ENCODE results near the gene DTD1. TPM values are rescaled to one million over a fixed set of nuclear protein-coding genes. Genes with fewer than 3 reads are reported as not detected.

The DTD1 gene
- polyA plus RNA-seq, 1 of the 3 experiments (the other 2 are of a cell fraction) = 81.1 TPM

DNA sequence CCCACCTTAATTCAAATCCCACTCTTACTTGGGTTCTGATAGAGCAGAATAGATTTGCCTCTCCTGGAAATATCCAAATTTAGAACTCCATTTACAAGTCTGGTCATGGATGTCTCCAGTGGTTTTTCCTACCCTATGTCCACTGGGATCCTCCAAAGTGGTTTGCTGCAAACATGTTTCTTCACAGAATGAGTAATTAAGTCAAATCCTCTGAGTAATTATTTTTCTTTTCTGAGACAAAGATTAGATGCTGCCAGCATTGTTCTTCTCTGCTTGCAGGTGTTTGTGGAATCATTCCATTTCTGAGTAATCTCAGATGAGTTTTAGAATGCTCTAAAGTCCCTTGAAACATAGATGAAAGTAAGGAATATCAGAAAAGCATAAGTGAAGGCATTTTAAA is 21.9 kb downstream of the DTD1 start:
- Histone ChIP-seq H3K27ac (ENCODE audit: low read depth in 2 of 2, low read length in 1 of 2) (no peak overlapping the region), H3K9me2 (no peaks in the 10 kb centered on the region), H3K9me3 (no peaks in the 10 kb centered on the region), H3K4me3 (ENCODE audit: low read depth in 2 of 2, low read length in 1 of 2) (no peak overlapping the region), H3K27me3 (ENCODE audit: insufficient read depth) (no peaks in the 10 kb centered on the region), H3F3A (replicated peaks; ENCODE audit: insufficient read depth) (no peaks in the 10 kb centered on the region), H3K4me2 (no peak overlapping the region), H3K9ac (no peak overlapping the region), H4K20me1 (ENCODE audit: insufficient read depth) (no peaks in the 10 kb centered on the region), H3K79me2 (ENCODE audit: insufficient read depth) (no peaks in the 10 kb centered on the region), H3K36me3 (replicated peaks in 1 of 2; ENCODE audit: control insufficient read depth in 1 of 2, insufficient read depth in 2 of 2, low read length in 1 of 2) (peaks cover 3 to 7% of the 10 kb centered on the region in 2 experiments), H3K4me1 (ENCODE audit: control insufficient read depth in 1 of 2, insufficient read depth in 2 of 2, low read depth in 1 of 2, low read length in 1 of 2) (no peaks in the 10 kb centered on the region), H2AFZ (ENCODE audit: low read depth) (no peak overlapping the region)
- ChIA-PET POLR2A (no interaction called here), CTCF (interaction anchor here (0.7 kb wide), 1 partner anchor 884 kb away, joined by 3 read pairs; no protein-coding TSS in a partner anchor)
- no peak for DNase-seq
- TF ChIP-seq SIN3A (IDR thresholded peaks at IDR 0.05; ENCODE audit: borderline replicate concordance, low read depth, low read length) (no peak), SMC3 (IDR thresholded peaks at IDR 0.05; ENCODE audit: low read depth, low read length) (no peak), POLR2AphosphoS5 (IDR thresholded peaks at IDR 0.05; ENCODE audit: low read depth, low read length) (no peak), ELF1 (IDR thresholded peaks at IDR 0.05) (no peak), RAD21 (IDR thresholded peaks at IDR 0.05; ENCODE audit: low read length) (no peak), GABPA (IDR thresholded peaks at IDR 0.05; ENCODE audit: low read depth) (no peak), TEAD4 (IDR thresholded peaks at IDR 0.05; ENCODE audit: borderline replicate concordance, insufficient read depth) (no peak), RFX5 (IDR thresholded peaks at IDR 0.05; ENCODE audit: low read length) (no peak), YY1 (IDR thresholded peaks at IDR 0.05; ENCODE audit: low read depth) (no peak), FOSL2 (IDR thresholded peaks at IDR 0.05; ENCODE audit: borderline replicate concordance, low read depth) (no peak), TAF1 (IDR thresholded peaks at IDR 0.05; ENCODE audit: borderline replicate concordance, low read depth, low read length) (no peak), EP300 (IDR thresholded peaks at IDR 0.05; ENCODE audit: borderline replicate concordance in 1 of 2, low read depth in 1 of 2, low read length in 1 of 2) (no peak), JUND (IDR thresholded peaks at IDR 0.05) (no peak)
- TF ChIP-seq, protein P1, sequence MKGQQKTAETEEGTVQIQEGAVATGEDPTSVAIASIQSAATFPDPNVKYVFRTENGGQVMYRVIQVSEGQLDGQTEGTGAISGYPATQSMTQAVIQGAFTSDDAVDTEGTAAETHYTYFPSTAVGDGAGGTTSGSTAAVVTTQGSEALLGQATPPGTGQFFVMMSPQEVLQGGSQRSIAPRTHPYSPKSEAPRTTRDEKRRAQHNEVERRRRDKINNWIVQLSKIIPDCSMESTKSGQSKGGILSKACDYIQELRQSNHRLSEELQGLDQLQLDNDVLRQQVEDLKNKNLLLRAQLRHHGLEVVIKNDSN (IDR thresholded peaks at IDR 0.05; ENCODE audit: borderline replicate concordance, low read depth) = no peak
- TF ChIP-seq, protein P2, sequence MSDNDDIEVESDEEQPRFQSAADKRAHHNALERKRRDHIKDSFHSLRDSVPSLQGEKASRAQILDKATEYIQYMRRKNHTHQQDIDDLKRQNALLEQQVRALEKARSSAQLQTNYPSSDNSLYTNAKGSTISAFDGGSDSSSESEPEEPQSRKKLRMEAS (IDR thresholded peaks at IDR 0.05; ENCODE audit: low read depth) = no peak
- TF ChIP-seq, protein P3, sequence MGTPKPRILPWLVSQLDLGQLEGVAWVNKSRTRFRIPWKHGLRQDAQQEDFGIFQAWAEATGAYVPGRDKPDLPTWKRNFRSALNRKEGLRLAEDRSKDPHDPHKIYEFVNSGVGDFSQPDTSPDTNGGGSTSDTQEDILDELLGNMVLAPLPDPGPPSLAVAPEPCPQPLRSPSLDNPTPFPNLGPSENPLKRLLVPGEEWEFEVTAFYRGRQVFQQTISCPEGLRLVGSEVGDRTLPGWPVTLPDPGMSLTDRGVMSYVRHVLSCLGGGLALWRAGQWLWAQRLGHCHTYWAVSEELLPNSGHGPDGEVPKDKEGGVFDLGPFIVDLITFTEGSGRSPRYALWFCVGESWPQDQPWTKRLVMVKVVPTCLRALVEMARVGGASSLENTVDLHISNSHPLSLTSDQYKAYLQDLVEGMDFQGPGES (IDR thresholded peaks at IDR 0.05; ENCODE audit: low read depth, low read length) = no peak
- TF ChIP-seq, protein P4, sequence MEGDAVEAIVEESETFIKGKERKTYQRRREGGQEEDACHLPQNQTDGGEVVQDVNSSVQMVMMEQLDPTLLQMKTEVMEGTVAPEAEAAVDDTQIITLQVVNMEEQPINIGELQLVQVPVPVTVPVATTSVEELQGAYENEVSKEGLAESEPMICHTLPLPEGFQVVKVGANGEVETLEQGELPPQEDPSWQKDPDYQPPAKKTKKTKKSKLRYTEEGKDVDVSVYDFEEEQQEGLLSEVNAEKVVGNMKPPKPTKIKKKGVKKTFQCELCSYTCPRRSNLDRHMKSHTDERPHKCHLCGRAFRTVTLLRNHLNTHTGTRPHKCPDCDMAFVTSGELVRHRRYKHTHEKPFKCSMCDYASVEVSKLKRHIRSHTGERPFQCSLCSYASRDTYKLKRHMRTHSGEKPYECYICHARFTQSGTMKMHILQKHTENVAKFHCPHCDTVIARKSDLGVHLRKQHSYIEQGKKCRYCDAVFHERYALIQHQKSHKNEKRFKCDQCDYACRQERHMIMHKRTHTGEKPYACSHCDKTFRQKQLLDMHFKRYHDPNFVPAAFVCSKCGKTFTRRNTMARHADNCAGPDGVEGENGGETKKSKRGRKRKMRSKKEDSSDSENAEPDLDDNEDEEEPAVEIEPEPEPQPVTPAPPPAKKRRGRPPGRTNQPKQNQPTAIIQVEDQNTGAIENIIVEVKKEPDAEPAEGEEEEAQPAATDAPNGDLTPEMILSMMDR (IDR thresholded peaks at IDR 0.05) = no peak
- TF ChIP-seq, protein P5, sequence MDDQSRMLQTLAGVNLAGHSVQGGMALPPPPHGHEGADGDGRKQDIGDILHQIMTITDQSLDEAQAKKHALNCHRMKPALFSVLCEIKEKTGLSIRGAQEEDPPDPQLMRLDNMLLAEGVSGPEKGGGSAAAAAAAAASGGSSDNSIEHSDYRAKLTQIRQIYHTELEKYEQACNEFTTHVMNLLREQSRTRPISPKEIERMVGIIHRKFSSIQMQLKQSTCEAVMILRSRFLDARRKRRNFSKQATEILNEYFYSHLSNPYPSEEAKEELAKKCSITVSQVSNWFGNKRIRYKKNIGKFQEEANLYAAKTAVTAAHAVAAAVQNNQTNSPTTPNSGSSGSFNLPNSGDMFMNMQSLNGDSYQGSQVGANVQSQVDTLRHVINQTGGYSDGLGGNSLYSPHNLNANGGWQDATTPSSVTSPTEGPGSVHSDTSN (IDR thresholded peaks at IDR 0.05) = no peak
- TF ChIP-seq, protein P6, sequence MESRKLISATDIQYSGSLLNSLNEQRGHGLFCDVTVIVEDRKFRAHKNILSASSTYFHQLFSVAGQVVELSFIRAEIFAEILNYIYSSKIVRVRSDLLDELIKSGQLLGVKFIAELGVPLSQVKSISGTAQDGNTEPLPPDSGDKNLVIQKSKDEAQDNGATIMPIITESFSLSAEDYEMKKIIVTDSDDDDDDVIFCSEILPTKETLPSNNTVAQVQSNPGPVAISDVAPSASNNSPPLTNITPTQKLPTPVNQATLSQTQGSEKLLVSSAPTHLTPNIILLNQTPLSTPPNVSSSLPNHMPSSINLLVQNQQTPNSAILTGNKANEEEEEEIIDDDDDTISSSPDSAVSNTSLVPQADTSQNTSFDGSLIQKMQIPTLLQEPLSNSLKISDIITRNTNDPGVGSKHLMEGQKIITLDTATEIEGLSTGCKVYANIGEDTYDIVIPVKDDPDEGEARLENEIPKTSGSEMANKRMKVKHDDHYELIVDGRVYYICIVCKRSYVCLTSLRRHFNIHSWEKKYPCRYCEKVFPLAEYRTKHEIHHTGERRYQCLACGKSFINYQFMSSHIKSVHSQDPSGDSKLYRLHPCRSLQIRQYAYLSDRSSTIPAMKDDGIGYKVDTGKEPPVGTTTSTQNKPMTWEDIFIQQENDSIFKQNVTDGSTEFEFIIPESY (IDR thresholded peaks at IDR 0.05; ENCODE audit: borderline replicate concordance, low read depth) = no peak
